ENCODE measurements around the gene WDR27.
"Not testable (repeated sequence)": the region's sequence is repeated elsewhere in the genome, so short reads cannot be mapped to it uniquely, and the experiment has no call there.

The WDR27 gene

DNA sequence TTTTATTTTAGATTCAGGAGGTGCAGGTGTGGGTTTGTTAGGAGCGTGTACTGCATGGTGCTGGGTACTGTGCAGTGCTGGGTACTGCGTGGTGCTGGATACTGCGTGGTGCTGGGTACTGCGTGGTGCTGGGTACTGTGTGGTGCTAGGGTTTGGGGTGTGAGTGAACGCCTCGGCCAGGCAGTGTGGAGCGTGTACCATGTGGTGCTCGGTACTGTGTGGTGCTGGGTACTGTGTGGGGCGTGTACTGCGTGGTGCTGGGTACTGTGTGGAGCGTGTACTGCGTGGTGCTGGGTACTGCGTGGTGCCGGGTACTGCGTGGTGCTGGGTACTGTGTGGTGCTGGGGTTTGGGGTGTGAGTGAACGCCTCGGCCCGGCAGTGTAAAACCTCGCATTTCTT, 62.9 kb downstream of the WDR27 start:
- no peak for DNase-seq

DNA sequence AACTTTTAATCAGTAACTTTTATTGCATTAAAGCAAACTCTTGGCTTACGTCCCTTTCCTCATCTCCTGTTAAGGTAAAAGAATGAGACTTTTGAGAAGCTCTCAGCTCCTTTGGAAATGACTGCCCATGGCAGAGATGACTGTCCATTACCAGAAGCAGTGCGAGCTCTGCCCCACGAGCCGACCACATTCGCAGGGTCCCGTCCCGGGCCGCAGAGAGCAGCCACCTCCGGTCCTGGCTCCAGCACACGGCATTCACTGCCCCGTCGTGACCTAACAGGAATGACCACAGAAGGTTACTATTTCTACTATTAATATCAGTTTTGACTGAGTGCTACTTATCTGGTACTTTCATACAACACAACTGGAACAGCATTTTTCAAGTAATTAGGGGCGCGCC, 63.4 kb downstream of the WDR27 start:
- DNase-seq: no peak

DNA sequence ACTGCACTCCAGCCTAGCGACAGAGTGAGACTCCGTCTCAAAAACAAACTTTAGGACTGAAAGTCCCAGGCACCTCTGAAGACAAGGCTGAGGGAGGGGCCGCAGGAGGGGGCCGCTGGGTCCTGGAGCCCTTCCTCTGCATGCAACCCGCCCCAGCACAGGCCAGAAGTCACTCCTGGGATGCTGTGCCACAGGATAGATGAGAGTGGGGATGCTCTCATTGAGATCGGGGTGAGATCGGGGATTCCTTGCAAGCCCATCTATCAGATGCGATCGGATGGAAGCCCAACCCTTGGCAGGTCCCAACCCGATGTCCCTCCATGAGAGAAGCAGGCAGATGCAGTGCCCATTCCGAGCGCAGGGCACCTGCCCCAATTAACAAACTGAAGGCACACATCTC, 66.5 kb downstream of the WDR27 start:
- DNase-seq: no peak

DNA sequence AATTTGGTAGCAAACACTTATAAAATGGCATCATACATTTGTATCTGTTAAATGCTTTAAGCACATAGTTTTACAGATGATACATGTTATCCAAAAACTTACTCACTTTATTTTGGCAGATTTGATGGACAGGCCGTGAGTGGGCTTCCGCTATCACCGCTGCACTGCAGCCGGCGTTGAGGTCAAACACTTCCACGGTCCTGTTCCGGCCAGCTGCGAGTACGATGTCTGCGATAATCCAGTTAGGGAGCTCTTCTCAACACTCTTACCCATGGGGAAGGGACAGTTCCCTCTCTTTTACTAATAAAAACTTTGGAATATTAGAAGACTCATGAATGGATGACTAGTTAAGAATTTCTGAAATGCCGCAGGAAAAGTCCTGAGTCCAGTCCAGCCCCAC, 69.0 kb downstream of the WDR27 start:
- no peak for DNase-seq

DNA sequence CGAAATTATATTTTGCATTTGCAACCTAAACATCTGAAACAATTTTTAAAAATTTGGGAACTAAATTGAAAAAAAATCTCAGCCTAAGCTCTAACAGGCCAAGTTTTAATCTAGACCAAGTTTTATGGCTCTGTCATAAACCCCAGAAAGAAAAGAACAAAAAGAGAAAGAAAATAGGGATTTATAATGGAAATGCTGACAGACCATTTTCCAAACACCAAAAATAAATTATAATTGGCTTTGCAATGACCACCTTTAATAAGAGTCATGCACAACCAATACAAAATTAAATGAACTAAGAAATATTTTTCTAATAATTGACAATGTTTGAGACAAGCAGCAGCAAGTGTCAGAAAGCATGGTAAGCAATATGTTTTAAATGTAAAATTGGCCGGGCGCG, 72.6 kb downstream of the WDR27 start:
- DNase-seq: no peak

DNA sequence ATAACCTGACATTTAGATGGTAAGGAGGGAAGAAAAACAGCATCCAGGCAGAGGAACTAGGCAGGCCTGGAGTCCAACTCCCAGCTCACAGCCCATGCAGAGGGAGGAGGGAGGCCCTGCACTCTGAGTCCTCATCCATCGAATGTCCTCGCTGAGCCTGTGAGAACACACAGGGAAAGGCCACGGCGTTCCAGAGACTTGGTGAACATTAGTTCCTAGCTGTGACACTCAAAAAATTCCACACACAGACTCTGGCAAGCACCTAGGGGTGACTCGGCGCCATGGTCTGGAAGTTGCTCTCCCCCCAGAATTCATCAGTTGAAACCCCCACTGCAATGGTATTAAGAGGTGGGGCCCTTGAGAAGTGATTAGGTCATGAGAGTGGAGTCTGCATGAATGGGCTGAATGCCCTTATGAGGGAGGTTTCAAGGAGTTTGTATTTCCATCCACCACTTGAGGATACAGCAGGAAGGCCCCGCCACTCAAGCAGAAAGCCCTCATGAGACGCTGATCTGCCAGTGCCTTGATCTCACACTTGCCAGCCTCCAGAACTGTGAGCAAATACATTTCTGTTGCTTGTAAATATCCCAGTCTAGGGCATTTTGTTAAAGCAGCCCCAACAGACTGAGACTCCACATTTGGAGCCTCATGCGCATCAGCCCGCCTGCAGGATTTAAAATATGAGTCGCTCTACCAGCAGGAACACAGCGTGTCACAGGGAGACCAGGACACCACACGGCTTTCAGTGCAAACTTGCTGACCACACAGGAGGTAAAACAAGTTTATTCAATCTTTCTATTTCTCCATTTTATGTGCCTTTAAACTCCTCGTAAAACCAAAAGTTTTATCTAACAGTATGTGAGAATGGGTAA, 73.9 kb downstream of the WDR27 start:
- no peak for DNase-seq

DNA sequence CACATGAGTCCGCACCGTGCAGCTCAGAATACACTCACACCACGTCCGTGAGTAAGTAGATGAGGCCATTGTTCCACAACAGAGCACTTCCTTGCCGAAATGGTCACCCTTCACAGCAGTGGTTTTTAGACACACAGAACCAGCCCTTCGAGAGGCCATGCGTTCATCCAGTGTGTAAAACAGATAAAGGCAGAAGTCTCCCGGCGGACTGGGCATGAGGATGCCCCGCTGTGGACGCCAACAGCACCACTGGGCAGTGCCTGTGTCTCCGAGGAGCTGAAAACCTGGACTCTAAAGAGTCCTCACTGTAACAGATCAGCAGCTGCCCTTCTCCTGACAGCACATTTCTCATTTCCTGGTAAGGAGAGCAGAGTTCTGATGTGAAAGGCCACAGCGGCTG, 75.2 kb downstream of the WDR27 start:
- no peak for DNase-seq

DNA sequence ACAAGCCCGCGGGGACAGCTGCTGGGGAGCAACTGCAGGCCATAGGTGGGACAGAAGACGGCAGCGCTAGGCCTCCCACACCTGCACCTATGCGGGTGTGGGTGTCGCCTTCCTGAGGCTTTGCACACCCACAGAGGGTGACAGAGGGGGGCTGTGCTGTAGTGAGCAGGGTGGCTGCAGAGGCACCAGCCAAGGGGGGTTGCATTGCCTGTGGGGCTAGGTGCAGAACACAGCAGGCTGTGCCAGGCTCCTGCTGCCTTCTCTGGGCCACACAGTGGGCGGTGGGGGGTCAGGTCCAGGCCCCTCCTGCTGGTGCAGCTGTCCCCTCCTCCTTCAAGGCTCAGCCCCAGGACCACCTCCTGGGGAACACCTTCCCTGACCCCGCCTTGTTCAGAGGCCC, 75.7 kb downstream of the WDR27 start:
- no peak for DNase-seq

DNA sequence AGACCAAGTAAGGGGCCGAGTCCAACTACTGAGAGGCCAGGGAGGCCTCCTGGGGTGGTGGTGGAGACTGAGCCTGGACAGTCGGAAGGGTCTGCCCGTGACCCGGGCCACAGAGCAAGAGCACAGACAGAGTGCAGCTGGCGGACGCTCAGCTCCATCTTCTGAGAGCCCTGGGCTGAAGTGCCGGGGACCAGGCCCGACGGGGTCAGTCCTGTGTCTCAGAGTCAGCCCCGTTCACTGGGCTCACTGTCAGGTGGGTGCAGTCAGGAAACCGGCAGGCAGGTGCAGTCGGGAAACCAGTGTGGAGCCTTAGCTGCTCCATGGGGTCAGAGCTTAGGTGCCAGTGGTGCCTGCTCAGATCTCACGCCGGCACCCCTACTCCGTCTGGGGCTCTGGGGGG, 76.5 kb downstream of the WDR27 start:
- DNase-seq: no peak

DNA sequence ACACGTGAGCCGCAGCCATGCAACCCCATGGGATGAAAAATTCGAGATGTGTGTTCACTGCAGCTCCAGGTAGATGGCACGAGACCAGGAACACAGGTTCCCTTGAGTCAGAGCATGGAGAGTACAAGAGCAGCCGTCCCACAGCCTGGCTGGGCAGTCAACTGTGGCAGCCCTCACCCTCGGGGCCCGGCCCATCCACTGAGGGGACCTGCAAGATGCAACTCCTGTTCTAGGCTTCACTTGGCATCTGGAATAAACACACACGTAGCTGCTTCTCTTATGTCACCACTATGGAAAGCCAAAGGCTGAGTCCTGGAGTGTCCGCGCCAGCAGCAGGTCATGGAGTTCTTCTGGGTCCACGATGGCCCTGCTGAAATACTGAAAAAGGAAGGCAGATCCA, 77.0 kb downstream of the WDR27 start:
- no peak for DNase-seq

DNA sequence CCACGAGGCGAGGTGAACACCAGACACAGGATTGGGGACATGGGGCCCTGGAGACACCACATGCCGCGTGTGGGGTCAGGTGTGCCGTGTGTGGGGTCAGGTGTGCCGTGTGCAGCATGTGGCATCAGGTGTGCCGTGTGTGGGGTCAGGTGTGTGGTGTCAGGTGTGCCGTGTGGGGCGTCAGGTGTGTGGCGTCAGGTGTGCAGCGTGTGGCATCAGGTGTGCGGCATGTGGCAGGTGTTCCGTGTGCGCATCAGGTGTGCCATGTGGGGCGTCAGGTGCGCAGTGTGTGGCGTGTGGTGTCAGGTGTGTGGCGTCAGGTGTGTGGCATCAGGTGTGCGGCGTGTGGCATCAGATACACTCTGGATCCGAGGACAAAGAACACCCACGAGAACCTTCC, 77.9 kb downstream of the WDR27 start:
- DNase-seq: no peak

DNA sequence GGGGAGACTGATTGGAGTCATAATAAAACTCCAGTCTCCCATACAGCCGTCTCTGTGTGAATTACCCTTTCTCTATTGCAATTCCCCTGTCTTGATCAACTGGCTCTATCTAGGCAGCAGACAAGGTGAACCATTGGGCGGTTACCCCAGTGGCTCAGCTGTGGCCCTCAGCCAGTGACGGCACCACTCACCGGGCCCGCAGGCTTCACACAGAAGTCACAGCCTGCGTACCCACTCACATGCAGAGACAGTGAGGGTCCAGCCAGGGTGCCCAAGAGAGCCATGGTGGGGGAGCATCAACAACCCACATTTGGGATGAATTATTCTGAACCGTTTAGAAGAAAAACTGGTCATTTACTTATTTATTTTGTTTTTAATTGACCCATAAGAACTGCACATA, 78.5 kb downstream of the WDR27 start:
- no peak for DNase-seq

DNA sequence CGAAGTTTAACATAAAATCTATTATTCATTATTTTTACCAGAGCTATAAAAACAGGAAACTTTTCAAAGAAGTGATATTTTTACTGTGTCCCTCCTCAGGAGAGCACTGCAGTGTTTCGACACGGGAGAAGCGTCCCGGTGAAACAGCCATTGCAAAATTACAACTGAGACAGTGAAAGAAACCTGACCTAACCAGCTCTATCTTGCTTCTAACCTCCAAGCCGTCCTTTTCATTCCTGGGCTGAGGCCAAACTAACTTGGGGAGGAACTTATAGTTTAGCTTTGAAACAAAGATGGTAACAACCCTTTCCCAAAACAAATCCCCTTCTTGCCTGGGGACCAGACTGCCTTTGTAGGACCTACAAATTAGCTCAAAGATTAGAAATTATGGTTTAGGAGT, 79.2 kb downstream of the WDR27 start:
- DNase-seq: no peak

DNA sequence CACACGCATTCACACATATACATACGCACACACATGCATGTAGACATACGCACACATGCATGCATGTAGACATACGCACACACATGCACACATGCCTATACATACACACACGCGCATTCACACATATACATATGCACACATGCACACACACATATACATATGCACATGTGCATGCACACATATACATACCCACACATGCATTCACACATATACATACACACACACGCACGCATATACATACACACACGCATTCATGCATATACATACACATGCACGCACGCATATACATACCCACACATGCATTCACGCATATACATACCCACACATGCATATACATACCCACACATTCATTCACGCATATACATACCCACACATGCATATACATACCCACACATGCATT, 80.5 kb downstream of the WDR27 start:
- DNase-seq: no peak

DNA sequence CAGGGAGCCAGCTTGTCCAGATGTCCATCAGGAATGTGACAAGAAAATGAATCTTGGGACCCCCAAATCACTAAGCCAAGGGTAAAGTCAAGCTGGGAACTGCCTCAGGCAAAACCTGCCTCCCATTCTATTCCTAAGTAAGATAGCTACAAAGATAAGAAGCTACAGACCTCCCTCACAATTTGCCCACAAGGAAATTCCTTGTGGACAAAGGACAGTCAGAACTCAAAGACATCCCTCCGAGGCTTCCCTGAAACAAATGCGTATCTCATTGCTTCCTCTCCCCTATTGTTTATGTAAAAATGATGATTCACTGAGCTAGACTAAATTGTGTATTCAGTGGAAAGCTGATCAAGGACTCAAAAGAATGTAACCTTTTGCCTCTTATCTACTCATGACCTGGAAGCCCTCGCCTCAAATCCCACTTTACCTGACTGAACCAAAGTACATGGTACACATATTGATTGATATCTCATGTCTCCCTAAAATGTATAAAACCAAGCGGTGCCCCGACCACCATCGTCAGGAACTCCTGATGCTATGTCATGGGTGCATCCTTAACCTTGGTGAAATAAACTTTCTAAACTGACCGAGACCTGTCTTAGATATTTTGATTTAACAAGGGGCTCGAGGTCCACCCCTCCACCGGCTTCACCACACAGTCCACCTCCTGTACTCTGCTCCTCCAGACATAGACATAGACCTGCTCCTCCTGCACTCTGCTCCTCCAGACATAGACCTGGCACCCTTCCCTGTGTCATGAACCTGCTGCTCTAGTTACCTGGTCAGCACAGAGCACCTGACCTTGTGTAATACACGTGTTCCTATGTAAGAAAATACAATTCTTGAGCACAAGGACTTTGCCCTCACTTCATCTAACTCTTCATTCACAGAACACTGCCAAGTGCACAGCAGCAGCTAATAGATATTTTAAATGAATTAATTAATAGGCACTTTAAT, 81.4 kb downstream of the WDR27 start:
- no peak for DNase-seq

DNA sequence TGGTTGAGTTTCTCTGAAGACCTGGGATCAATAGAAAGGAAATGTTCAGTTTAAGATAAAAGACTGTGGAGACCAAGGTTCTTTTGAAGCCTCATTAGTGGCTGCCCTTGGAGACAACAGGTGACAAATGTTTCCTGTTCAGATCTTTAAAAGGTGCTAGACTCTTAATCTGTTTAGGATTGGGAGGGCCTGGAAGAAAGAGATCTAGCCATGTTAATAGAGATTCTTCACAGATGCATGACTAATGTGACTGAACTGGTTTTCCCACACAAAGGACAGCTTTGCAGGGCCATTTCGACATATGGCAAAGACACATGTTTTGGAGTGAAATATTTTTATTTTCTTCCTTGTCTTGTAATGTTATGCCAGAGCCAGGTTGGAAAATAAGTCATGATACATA, 82.2 kb downstream of the WDR27 start:
- DNase-seq: no peak

DNA sequence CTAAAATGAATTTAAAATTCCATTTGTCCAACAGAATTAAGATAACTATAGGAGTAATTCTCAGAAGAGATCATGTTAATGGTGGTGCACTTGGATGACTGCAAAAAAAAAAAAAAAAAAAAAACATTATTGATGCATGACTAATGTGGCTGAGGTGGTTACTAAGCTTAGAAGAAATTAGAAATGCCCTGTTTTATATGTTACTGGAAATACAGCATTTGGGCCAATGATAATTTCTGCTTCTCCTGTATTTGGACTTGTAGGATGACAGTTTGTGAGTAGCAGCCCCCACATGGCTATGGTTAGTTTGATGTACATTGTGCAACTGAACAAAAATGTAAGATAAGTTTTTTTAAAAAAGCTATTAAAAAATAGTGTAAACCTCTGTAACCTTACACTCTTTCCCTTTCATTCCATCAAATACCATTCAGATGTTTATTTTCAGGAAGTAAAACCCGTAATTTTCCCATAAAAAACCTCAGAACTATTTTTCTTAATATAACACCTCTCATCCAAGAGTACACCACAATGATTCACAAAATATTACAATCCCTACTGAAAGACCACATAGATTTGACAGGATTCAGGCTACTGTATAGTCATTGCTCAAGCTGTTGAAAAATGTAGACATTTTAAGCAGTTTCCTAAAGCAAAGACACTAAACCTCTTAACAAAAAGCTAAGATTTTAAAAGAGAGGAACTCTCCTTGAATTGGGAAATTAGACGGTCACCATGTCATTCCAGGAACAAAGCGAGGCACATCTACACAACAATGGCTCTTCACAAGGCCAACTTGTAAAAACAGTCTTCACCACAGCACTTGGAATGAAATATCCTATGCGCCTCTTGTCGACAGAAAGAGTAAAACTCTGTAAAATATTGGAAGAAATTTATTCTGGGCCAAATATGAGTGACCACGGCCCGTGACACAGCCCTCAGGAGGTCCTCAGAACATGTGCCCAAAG, 83.0 kb downstream of the WDR27 start:
- DNase-seq: no peak

DNA sequence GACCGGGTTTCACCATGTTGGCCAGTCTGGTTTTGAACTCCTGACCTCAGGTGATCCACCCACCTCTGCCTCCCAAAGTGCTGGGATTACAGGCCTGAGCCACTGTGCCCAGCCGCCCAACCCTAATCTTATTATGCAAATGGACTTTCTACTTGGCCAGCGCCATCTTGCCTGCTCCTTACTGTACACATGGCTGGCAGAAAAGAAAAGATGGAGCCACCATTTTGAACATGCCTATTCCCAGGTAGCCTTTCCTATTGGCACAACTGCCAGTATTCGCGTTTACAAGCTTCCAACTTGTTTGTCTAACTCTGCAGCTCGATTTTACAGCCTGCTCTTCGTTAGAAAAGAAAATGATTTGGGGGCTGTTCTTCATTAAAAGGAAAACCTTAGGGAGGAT, 84.3 kb downstream of the WDR27 start:
- DNase-seq: no peak

DNA sequence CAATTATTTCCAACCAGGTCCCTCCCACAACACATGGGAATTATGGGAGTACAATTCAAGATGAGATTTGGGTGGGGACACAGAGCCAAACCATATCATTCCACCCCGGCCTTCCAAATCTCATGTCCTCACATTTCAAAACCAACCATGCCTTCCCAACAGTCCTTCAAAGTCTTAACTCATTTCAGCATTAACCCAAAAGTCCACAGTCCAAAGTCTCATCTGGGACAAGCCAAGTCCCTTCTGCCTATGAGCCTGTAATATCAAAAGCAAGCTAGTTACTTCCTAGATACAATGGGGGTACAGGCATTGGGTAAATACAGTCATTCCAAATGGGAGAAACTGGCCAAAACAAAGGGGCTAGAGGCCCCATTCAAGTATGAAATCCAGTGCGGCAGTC, 93.2 kb downstream of the WDR27 start:
- DNase-seq: not testable (repeated sequence)

DNA sequence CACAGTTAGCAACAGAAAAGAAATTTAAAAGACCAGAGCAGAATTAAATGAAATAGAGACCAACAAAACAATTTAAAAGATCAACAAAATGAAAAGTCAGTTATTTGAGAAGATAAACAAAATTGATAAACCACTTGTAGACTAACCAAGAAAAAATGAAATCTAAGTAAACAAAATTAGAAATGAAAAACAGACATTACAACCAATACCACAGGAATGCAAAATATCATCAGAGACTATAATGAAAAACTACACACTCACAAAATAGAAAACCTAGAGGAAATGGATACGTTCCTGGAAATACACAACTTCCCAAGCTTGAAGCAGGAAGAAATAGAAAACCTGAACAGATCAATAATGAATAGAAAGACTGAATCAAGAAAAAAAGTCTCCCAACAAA, 97.8 kb downstream of the WDR27 start:
- DNase-seq: no peak

DNA sequence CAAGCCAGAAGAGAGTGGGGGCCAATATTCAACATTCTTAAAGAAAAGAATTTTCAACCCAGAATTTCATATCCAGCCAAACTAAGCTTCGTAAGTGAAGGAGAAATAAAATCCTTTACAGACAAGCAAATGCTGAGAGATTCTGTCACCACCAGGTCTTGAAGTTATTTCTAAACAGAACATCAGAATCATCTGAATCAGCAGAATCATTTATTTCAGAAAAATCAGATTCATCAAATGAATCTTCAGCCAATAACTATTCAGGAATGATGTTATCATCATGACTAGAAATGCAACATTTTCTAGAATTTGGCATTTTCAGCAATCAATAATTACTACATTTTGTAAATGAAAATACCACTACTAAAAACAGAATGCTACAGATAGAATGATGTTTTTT, 100.7 kb downstream of the WDR27 start:
- not testable (repeated sequence) for DNase-seq

DNA sequence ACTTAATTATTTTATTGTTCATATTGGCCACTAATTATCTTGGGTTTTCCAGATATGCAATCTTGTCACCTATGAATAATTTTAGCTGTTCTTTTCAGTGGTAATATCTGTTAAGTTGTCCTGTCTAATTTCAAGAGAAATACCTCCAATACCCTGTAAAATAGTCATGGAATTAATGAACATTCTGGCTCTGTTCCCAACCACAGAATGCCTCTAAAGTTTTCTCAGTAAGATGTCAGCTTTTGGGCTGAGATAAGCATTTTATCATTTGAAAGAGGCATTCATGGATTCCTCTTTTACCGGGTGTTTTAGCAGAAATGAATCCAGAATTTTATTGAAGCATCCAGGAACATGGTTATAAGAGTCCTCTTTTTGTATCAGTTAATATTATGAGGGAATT, 109.3 kb downstream of the WDR27 start:
- no peak for DNase-seq

DNA sequence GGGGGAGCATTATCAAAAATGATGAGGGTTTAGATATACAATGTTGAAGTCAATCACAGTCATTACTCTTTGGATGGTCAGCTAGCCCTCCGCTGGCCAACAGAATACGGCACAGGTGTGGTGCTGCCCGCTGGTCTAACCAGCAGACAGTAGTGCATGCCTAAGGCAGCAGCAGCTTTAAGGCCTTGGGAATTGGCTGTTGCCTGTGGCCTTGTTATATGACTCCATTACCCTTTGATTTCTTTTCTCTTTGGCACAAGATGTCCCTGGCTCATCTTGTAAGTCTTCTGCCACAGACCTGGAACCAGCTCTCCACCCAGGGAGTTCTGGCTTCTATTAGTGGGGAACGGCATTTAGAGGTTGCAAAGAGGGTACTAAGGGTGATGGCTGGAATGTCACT, 110.2 kb downstream of the WDR27 start:
- no peak for DNase-seq

Measured in right forelimb (tissue), 1 donor.